ENCODE results near the gene LRMDA. TPM values are rescaled to one million over a fixed set of nuclear protein-coding genes. Genes with fewer than 3 reads are reported as not detected.

Gene LRMDA
- total and polyA plus RNA-seq, 2 of the 4 experiments (the other 2 are of a cell fraction) = 0.07 TPM; not detected in 1

DNA sequence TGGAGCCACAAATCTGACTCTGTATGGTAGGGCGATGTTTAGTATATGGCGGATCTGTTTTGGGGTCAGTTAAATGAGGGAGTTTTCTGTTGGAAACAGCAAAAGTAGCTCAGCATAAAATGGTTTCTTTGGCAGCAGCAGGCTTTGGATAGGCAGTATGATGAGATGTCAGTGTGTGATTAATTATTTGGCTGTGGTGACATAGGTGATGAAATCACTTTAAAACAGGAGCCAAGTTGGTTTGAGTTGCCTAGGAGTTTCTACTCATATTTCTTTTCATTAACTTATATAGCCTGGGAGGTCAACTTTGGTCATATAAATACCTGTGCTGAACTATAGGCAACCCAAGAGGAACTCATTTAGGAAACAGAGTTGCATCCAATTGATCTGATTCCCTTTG lies 291.2 kb downstream of the LRMDA start:
- 76% methylated on average over 2 of the region's 2 CpGs; no CpG with 5 or more reads in 1 of the 2 experiments for WGBS, 2 experiments (ENCODE audit: extremely low coverage in 2 of 2, insufficient read length in 1 of 2)
- no peak overlapping the region for H3K27ac ChIP-seq (ENCODE audit: insufficient read depth, low read length)
- no peaks in the 10 kb centered on the region for H4K20me1 ChIP-seq (ENCODE audit: insufficient read depth, low read length)
- H2BK20ac ChIP-seq (ENCODE audit: low read depth, low read length) = no peak overlapping the region
- ChIA-PET CTCF (no interaction called here), POLR2A (ENCODE audit: unreplicated experiment) (no interaction called here)
- dilution Hi-C loops (cut with HindIII; ENCODE audit: low sequenced_read_pairs, unreplicated experiment) = no loop called here
- no TSS peak for BruUV-seq (replicated peaks)
- no peaks in the 10 kb centered on the region for H3K79me1 ChIP-seq (ENCODE audit: low read depth in 1 of 2, low read length in 2 of 2)
- in situ Hi-C loops (cut with MboI; ENCODE audit: low sequenced_read_pairs) = no loop called here
- ATAC-seq (ENCODE audit: low read depth) (no peak), DNase-seq (no peak)
- H3K9me3 ChIP-seq (ENCODE audit: control insufficient read depth, insufficient read depth, low read length) = no peaks in the 10 kb centered on the region
- H3K36me3 ChIP-seq (ENCODE audit: control insufficient read depth, insufficient read depth, low read length) = no peaks in the 10 kb centered on the region
- no peak overlapping the region for H2BK5ac ChIP-seq (ENCODE audit: low read depth, low read length, poor library complexity, severe bottlenecking)
- H4K91ac ChIP-seq (ENCODE audit: insufficient read depth, low read depth, low read length) = no peak overlapping the region
- no peak overlapping the region for H2AK9ac ChIP-seq (replicated peaks; ENCODE audit: low read depth, low read length, poor library complexity)
- H3K14ac ChIP-seq (replicated peaks; ENCODE audit: low read depth, low read length) = no peak overlapping the region
- TF ChIP-seq MAFK (IDR thresholded peaks at IDR 0.05; ENCODE audit: low read depth, low read length) (no peak), SMC3 (IDR thresholded peaks at IDR 0.05; ENCODE audit: low read depth, low read length) (no peak), MAZ (IDR thresholded peaks at IDR 0.05; ENCODE audit: borderline replicate concordance, low read depth, low read length) (no peak)
- no peak overlapping the region for H2AFZ ChIP-seq (replicated peaks; ENCODE audit: low read length, poor library complexity)
- H2BK15ac ChIP-seq (ENCODE audit: low read depth, low read length) = no peak overlapping the region
- no peaks in the 10 kb centered on the region for H3K4me1 ChIP-seq (ENCODE audit: control insufficient read depth, insufficient read depth, low read length)
- peaks cover 3% of the 10 kb centered on the region; the same call in 1 of the 2 replicates for H3K27me3 ChIP-seq (ENCODE audit: control insufficient read depth, insufficient read depth, low read length)
- H3K4me3 ChIP-seq (ENCODE audit: insufficient read depth, low read depth, low read length) = no peak overlapping the region
- no peak overlapping the region for H4K8ac ChIP-seq (ENCODE audit: low read depth in 2 of 2, low read length in 2 of 2)
- no peak overlapping the region for H2AK5ac ChIP-seq (ENCODE audit: low read depth, low read length)
- intact Hi-C loops (cut with micrococcal nuclease) = no loop called here
- no peak overlapping the region for H3K23ac ChIP-seq (ENCODE audit: low read depth, low read length)
- no peak overlapping the region for H2BK120ac ChIP-seq (ENCODE audit: low read depth, low read length)
- H3K56ac ChIP-seq (ENCODE audit: extremely low read depth, insufficient read depth, low read length) = no peak overlapping the region
- no peak overlapping the region for H3K4ac ChIP-seq (ENCODE audit: low read depth, low read length)
- H3K18ac ChIP-seq (ENCODE audit: low read depth, low read length) = no peak overlapping the region
- no peaks in the 10 kb centered on the region for H3K9me1 ChIP-seq (ENCODE audit: insufficient read depth, low read length)
- H3K4me2 ChIP-seq (ENCODE audit: low read depth, low read length) = no peak overlapping the region
- no peak overlapping the region for H3K9ac ChIP-seq (ENCODE audit: low read depth, low read length)
- H4K5ac ChIP-seq (ENCODE audit: low read depth, low read length) = no peak overlapping the region

All from IMR-90 (cell line).